Spleen (tissue), 11 donors: Measurements from ENCODE around the gene GPR107. TPM values are rescaled to one million over a fixed set of nuclear protein-coding genes. Genes with fewer than 3 reads are reported as not detected.
A peak's percentile ranks its signal among the peaks of the same experiment; 100 is the strongest.

ENCODE experiments used
- DNase-seq: peaks from one replicate; pipeline ENCODE4 v3.0.0-alpha.2; 2020
- H3K27ac ChIP-seq, 8 donors: fragments of 200-600 bp; sonication (generic) in 7 of 8; 1 replicate in 4 of 8; 2 replicates in 4 of 8; pipeline versions ENCODE4 v1.5.0 to v1.8.0; 2016 to 2021; ENCODE audit warnings: inconsistent platforms in 4 of 8, mild to moderate bottlenecking in 4 of 8, moderate library complexity in 1 of 8
- H3K27me3 ChIP-seq, 7 donors: fragments of 200-600 bp; sonication (generic) in 6 of 7; replicated peaks in 1 of 7; 1 replicate in 4 of 7; 2 replicates in 3 of 7; pipeline versions ENCODE4 v1.5.0 to v1.8.0; 2016 to 2021; ENCODE audit warnings: inconsistent platforms in 3 of 7, mild to moderate bottlenecking in 1 of 7
- H3K36me3 ChIP-seq, 6 donors: fragments of 200-600 bp; sonication (generic) in 5 of 6; 1 replicate in 4 of 6; 2 replicates in 2 of 6; pipeline versions ENCODE4 v1.5.0 to v1.8.0; 2016 to 2021; ENCODE audit warnings: inconsistent platforms in 2 of 6
- H3K4me1 ChIP-seq, 6 donors: fragments of 200-600 bp; sonication (generic) in 5 of 6; 1 replicate in 3 of 6; 2 replicates in 3 of 6; pipeline versions ENCODE4 v1.5.0 to v1.8.0; 2016 to 2021; ENCODE audit warnings: inconsistent platforms in 3 of 6
- H3K4me3 ChIP-seq, 8 donors: fragments of 200-600 bp; sonication (generic) in 7 of 8; 1 replicate in 4 of 8; 2 replicates in 4 of 8; pipeline versions ENCODE4 v1.5.0 to v1.8.0; 2016 to 2021; ENCODE audit warnings: inconsistent platforms in 4 of 8, mild to moderate bottlenecking in 4 of 8, moderate library complexity in 2 of 8
- H3K9me3 ChIP-seq, 8 donors: fragments of 200-600 bp; sonication (generic) in 7 of 8; 1 replicate in 4 of 8; 2 replicates in 4 of 8; pipeline versions ENCODE4 v1.5.0 to v1.8.0; 2016 to 2021; ENCODE audit warnings: inconsistent platforms in 4 of 8
- POLR2A ChIP-seq, 3 donors: fragments of 450-650 bp; IDR thresholded peaks; one replicate each; pipeline ENCODE4 v1.5.1; 2017; ENCODE audit warnings: antibody characterized with exemption in 3 of 3, mild to moderate bottlenecking in 1 of 3
- POLR2AphosphoS5 ChIP-seq, 3 donors: sonication (generic); formaldehyde crosslinking; IDR thresholded peaks; one replicate each; pipeline ENCODE4 v1.5.1; 2017; ENCODE audit warnings: antibody characterized with exemption in 3 of 3
- whole genome bisulfite sequencing, 5 donors: extraction: QIAGEN DNeasy Blood & Tissue Kit in 3 of 5; methylation state at CpG; one replicate each; pipeline versions ENCODE4 v1.1.5 to v1.1.7; 2013 to 2018; 5-methylcytosine and 5-hydroxymethylcytosine counted together
- intact Hi-C: fragments of 100-400 bp; cut with DNase I; formaldehyde crosslinking; loops from one replicate; pipeline ENCODE4 v1.15.0; 2023; ENCODE audit warnings: low total_unique reads
- polyA plus RNA-seq, 3 donors: library from polyadenylated mRNA; stranded (reverse); fragments of 200-250 nt; gene quantifications; one replicate each; pipeline ENCODE4 v1.2.1, GENCODE V29; 2013
- total RNA-seq, 7 donors: library from RNA; depleted of rRNA in 3 of 7; stranded (reverse); fragments of >200 nt in 3 of 7; fragmentation: NEBNext Ultra II Directional in 4 of 7; extraction: Animal tissue kit (Norgen Biotek cat#: 25700) in 4 of 7; gene quantifications; one replicate each; pipeline versions ENCODE4 v1.1.0 to v1.2.1, GENCODE V29; 2016 to 2021
- TF ChIP-seq, protein P1 (sequence below), 11 experiments: fragments of 200-600 bp in 7 of 11; fragments of 450-650 bp in 4 of 11; sonication (generic) in 4 of 11; IDR thresholded peaks in 8 of 11; conservative IDR thresholded peaks in 3 of 11; 1 replicate in 7 of 11; 2 replicates in 4 of 11; pipeline versions ENCODE4 v1.4.0 to v1.8.0; 2016 to 2021; ENCODE audit warnings: antibody characterized with exemption in 11 of 11, inconsistent platforms in 4 of 11, mild to moderate bottlenecking in 1 of 11
- donor health status: healthy with polysubstance abuse.
- donor health status: DM: no; HTN: no; CAD: no; lungs with moderate emphysema.
- donor health status: DM: no; HTN: no; CAD: no.
- donor health status: Bipolar disorder and iron deficiency.
- donor health status: healthy.
- donor health status: DM: no; HTN: no; CAD: no.
- donor health status: DM: yes; HTN: yes; CAD: no.

Gene GPR107
- total and polyA plus RNA-seq, 10 donors: 3.9 to 42.8 (median 28.3) TPM

DNA sequence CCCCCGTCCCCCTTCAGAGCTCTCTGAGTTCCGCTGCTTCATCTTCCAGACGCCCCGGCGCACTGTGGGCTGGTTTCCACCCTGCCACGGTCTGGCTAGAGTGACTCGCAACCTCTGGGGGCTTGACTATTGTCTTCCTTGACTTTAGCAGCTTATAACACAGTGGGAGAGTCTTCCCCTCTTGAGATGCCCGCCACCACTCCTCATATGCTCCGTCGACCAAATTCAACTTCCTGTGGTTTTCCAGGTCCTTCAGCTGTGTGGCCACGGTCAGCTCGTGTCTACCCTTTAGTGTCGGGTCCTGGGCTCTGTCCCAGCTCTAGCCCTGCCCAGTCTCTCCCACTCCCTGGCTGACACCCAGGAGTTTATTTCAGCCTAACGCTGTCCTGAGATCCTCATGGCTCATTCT, 90.3 kb downstream of the GPR107 start:
- Histone ChIP-seq H3K4me1 (peaks cover 0 to 32% (median 1%) of the 10 kb centered on the region in 6 donors), H3K27me3 (peaks cover 0 to 51% (median 6%) of the 10 kb centered on the region in 7 donors), H3K4me3 (no peak overlapping the region), H3K36me3 (no peaks in the 10 kb centered on the region), H3K27ac (no peak overlapping the region), H3K9me3 (no peaks in the 10 kb centered on the region)
- TF ChIP-seq POLR2A (IDR thresholded peaks at IDR 0.05) (no peak), POLR2AphosphoS5 (IDR thresholded peaks at IDR 0.05) (peak in 2 of 3 donors; percentile 13 to 23)
- no peak for DNase-seq
- intact Hi-C loops: no loop called here
- 9 to 15% (median 10%) methylated on average over 14 of the region's 14 CpGs for WGBS, 5 donors

DNA sequence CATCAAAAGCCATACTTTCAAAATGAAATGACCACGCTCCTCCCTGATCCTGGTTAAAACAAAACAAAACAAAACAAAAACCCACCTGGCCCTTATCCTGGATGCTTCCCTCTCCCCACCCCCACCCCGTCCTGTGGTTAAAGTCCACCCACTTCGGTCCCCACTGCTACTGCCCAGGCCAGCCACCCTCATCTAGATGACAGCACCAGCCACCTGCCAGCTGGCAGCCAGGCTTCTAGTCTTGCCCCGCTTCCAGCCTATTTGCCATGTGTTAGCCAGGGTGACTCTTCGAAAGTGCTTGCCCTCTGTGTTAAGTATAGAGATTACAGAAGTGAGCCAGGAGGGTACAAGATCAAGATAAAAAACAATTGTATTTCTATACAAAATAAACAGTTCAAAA, 91.0 kb downstream of the GPR107 start:
- Histone ChIP-seq H3K27me3 (peaks cover 0 to 53% (median 6%) of the 10 kb centered on the region in 7 donors), H3K4me1 (peaks cover 0 to 27% (median 0%) of the 10 kb centered on the region in 6 donors), H3K27ac (no peak overlapping the region), H3K9me3 (no peaks in the 10 kb centered on the region), H3K4me3 (no peak overlapping the region), H3K36me3 (no peaks in the 10 kb centered on the region)
- DNase-seq: no peak
- TF ChIP-seq, protein P1, sequence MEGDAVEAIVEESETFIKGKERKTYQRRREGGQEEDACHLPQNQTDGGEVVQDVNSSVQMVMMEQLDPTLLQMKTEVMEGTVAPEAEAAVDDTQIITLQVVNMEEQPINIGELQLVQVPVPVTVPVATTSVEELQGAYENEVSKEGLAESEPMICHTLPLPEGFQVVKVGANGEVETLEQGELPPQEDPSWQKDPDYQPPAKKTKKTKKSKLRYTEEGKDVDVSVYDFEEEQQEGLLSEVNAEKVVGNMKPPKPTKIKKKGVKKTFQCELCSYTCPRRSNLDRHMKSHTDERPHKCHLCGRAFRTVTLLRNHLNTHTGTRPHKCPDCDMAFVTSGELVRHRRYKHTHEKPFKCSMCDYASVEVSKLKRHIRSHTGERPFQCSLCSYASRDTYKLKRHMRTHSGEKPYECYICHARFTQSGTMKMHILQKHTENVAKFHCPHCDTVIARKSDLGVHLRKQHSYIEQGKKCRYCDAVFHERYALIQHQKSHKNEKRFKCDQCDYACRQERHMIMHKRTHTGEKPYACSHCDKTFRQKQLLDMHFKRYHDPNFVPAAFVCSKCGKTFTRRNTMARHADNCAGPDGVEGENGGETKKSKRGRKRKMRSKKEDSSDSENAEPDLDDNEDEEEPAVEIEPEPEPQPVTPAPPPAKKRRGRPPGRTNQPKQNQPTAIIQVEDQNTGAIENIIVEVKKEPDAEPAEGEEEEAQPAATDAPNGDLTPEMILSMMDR (IDR thresholded peaks at IDR 0.05 in 8 of 11, conservative IDR thresholded peaks at IDR 0.05 in 3 of 11): no peak
- TF ChIP-seq POLR2A (IDR thresholded peaks at IDR 0.05): no peak
- WGBS, 5 donors: 70 to 91% (median 75%) methylated on average over 4 to 5 of the region's 5 CpGs
- intact Hi-C loops: no loop called here

DNA sequence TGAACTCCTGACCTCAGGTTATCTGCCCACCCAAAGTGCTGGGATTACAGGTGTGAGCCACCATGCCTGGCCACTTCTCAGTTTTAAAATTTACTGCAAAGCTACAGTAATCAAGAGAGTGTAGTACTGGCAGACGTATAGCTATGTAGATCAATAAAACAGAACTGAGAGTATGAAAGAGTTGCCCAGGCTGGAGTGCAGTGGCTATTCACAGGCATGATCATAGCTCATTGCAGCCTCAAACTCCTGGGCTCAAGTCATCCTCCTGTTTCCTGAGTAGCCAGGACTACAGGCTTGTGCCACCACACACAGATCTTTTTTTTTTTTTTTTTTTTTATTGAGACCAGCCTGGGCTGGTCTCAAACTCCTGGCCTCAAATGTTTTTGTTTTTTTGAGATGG, 92.0 kb downstream of the GPR107 start:
- Histone ChIP-seq H3K4me1 (peaks cover 0 to 23% (median 0%) of the 10 kb centered on the region in 6 donors), H3K27ac (no peak overlapping the region), H3K36me3 (no peaks in the 10 kb centered on the region), H3K9me3 (no peaks in the 10 kb centered on the region), H3K4me3 (no peak overlapping the region), H3K27me3 (peaks cover 0 to 53% (median 6%) of the 10 kb centered on the region in 7 donors)
- DNase-seq: no peak
- TF ChIP-seq, protein P1 (IDR thresholded peaks at IDR 0.05 in 8 of 11, conservative IDR thresholded peaks at IDR 0.05 in 3 of 11): no peak
- TF ChIP-seq POLR2AphosphoS5 (IDR thresholded peaks at IDR 0.05): no peak
- TF ChIP-seq POLR2A (IDR thresholded peaks at IDR 0.05): no peak
- intact Hi-C loops: no loop called here
- 55 to 96% (median 67%) methylated on average over 1 of the region's 1 CpG for WGBS, 5 donors

DNA sequence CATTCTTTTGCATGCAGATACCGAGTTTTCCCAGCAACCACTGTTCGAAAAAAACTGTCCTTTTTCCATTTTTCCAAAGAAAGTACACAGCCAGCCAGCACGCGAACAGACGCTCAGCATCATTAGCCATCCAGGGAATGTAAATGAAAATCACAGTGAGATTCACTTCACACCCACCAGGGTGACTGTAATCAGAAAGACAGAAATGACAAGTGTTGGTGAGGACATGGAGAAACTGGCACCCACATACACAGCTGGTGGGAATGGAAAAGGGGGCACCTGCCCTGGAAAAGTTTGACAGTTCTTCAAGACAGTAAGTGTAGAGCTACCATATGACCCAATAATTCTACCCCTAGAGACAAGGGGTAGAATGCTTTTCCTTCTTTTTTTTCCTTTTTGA, 93.5 kb downstream of the GPR107 start:
- TF ChIP-seq POLR2A (IDR thresholded peaks at IDR 0.05): no peak
- no peak for TF ChIP-seq POLR2AphosphoS5 (IDR thresholded peaks at IDR 0.05)
- TF ChIP-seq, protein P1 (IDR thresholded peaks at IDR 0.05 in 8 of 11, conservative IDR thresholded peaks at IDR 0.05 in 3 of 11): no peak
- H3K27ac ChIP-seq: no peak overlapping the region
- intact Hi-C loops: no loop called here
- H3K36me3 ChIP-seq: no peaks in the 10 kb centered on the region
- 79 to 91% (median 86%) methylated on average over 5 of the region's 5 CpGs for WGBS, 5 donors
- no peak overlapping the region for H3K4me3 ChIP-seq
- H3K9me3 ChIP-seq: no peaks in the 10 kb centered on the region
- peaks cover 0 to 16% (median 0%) of the 10 kb centered on the region in 6 donors for H3K4me1 ChIP-seq
- H3K27me3 ChIP-seq: peaks cover 0 to 53% (median 6%) of the 10 kb centered on the region in 7 donors
- no peak for DNase-seq

DNA sequence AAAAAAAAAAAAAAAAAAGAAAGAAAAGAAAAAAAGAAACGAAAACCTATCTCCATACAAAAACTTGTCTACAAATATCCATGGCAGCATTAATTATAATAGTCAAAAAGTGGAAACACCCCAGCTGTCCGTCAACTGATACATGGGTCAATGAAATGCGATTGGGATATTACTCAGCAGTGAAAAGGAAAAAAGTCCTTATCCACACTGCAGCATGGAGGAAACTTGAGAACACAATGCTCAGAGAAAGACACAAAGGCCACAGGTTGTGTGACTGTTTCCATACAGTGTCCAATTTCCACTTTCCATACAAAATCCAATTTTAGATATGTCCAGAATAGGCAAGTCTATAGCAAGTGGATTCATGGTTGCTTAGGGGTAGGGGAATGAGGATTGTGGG, 94.2 kb downstream of the GPR107 start:
- Histone ChIP-seq H3K36me3 (no peaks in the 10 kb centered on the region), H3K4me3 (no peak overlapping the region), H3K9me3 (no peaks in the 10 kb centered on the region), H3K27me3 (peaks cover 0 to 51% (median 6%) of the 10 kb centered on the region in 7 donors), H3K27ac (no peak overlapping the region), H3K4me1 (peaks cover 0 to 16% (median 0%) of the 10 kb centered on the region in 6 donors)
- intact Hi-C loops: no loop called here
- DNase-seq: no peak
- WGBS, 5 donors: 86 to 93% (median 91%) methylated on average over 3 of the region's 3 CpGs
- TF ChIP-seq POLR2A (IDR thresholded peaks at IDR 0.05) (no peak), POLR2AphosphoS5 (IDR thresholded peaks at IDR 0.05) (no peak)
- TF ChIP-seq, protein P1 (IDR thresholded peaks at IDR 0.05 in 8 of 11, conservative IDR thresholded peaks at IDR 0.05 in 3 of 11): no peak
